Body of pancreas (tissue), 4 donors: ENCODE results near the gene TMEM9. TPM values are rescaled to one million over a fixed set of nuclear protein-coding genes. Genes with fewer than 3 reads are reported as not detected.
A peak's percentile ranks its signal among the peaks of the same experiment; 100 is the strongest.

Source experiments
- ATAC-seq: fragments of 150-250 bp; one replicate; pipeline ENCODE4 v1.9.1; 2016
- DNase-seq, 4 donors: peaks; one replicate each; pipeline ENCODE4 v3.0.0-alpha.2; 2019
- H3K27ac ChIP-seq, 4 donors: fragments of 200-600 bp; sonication (generic); 1 replicate in 3 of 4; 2 replicates in 1 of 4; pipeline versions ENCODE4 v1.5.1 to v1.6.1; 2016 to 2019; ENCODE audit warnings: mild to moderate bottlenecking in 1 of 4, mixed read lengths in 1 of 4, moderate library complexity in 1 of 4
- H3K27me3 ChIP-seq, 2 donors: fragments of 200-600 bp; sonication (generic); one replicate each; pipeline ENCODE4 v1.6.0; 2016; ENCODE audit warnings: mild to moderate bottlenecking in 1 of 2
- H3K36me3 ChIP-seq, 2 donors: fragments of 200-600 bp; sonication (generic); replicated peaks in 1 of 2; 2 replicates each; pipeline ENCODE4 v1.5.1; 2016; ENCODE audit warnings: low read depth in 2 of 2; ENCODE audit not compliant: insufficient read depth in 1 of 2
- H3K4me1 ChIP-seq: fragments of 200-600 bp; sonication (generic); one replicate; pipeline ENCODE4 v1.6.0; 2016
- H3K4me3 ChIP-seq, 2 donors: fragments of 200-600 bp; sonication (generic); 1 replicate in 1 of 2; 2 replicates in 1 of 2; pipeline ENCODE4 v1.5.1; 2016 to 2019
- H3K9me3 ChIP-seq, 3 donors: fragments of 200-600 bp; sonication (generic); 1 replicate in 2 of 3; 2 replicates in 1 of 3; pipeline ENCODE4 v1.5.1; 2016
- POLR2A ChIP-seq, 3 donors: fragments of 450-650 bp; IDR thresholded peaks; one replicate each; pipeline ENCODE4 v1.6.1; 2016; ENCODE audit warnings: antibody characterized with exemption in 3 of 3, mild to moderate bottlenecking in 2 of 3
- WGBS, 2 donors: methylation state at CpG; one replicate each; pipeline ENCODE4 v1.1.5; 2017; 5-methylcytosine and 5-hydroxymethylcytosine counted together
- intact Hi-C: fragments of 100-400 bp; cut with DNase I; formaldehyde crosslinking; loops from one replicate; pipeline ENCODE4 v1.15.1; 2023
- total RNA-seq, 2 donors: library from RNA; depleted of rRNA; stranded (reverse); fragments of >200 nt; gene quantifications; one replicate each; pipeline ENCODE4 v1.1.0, GENCODE V29; 2016
- TF ChIP-seq, protein P1 (sequence below), 7 experiments: fragments of 450-650 bp in 4 of 7; fragments of 200-600 bp in 3 of 7; sonication (generic) in 3 of 7; IDR thresholded peaks; one replicate each; pipeline ENCODE4 v1.5.1; 2016 to 2019; ENCODE audit warnings: antibody characterized with exemption in 7 of 7

Gene TMEM9
- total RNA-seq, 2 donors from 2014 or later = 56.6 to 70.5 TPM

DNA sequence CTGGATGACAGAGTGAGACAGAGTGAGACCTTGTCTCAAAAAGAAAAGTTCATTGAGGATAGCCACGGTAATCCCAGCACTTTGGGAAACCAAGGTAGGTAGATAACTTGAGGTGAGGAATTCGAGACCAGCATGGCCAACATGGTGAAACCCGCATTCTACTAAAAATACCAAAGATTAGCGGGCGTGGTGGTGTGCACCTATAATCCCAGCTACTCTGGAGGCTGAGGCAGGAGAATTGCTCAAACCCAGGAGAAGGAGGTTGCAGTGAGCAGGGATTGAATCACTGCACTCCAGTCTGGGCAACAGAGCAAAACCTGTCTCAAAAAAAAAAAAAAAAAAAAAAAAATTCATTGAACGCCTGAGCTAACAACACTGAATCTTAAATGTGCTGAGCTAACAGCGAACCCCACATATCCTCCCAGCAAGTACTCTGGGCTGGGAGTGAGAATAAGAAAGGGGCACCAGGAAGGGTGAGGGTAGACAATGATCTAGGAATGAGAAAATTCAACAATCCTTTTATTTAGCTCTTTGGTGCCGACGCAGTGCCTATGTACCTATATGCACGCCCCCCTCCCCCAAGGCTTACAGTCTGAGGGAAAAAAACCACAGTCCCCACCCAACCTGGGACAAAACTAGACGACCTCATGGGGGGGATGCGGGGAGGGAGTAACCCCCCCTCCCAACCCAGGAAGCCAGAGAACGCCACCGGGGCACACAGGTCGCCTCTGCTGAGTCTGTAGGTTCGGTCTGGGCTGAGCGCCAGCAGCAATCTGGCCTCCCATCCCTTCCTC, 40.6 kb downstream of the TMEM9 start:
- ATAC-seq (no peak), DNase-seq (no peak)
- no peak for TF ChIP-seq POLR2A (IDR thresholded peaks at IDR 0.05)
- Histone ChIP-seq H3K27ac (peak overlapping the region in 3 of 4 donors; percentile 5 to 89 (median 65)), H3K4me3 (no peak overlapping the region), H3K27me3 (no peaks in the 10 kb centered on the region), H3K9me3 (no peaks in the 10 kb centered on the region), H3K4me1 (peaks cover 16% of the 10 kb centered on the region), H3K36me3 (no peaks in the 10 kb centered on the region)
- 28 to 29% methylated on average over 17 of the region's 17 CpGs for WGBS, 2 donors
- intact Hi-C loops = no loop called here

DNA sequence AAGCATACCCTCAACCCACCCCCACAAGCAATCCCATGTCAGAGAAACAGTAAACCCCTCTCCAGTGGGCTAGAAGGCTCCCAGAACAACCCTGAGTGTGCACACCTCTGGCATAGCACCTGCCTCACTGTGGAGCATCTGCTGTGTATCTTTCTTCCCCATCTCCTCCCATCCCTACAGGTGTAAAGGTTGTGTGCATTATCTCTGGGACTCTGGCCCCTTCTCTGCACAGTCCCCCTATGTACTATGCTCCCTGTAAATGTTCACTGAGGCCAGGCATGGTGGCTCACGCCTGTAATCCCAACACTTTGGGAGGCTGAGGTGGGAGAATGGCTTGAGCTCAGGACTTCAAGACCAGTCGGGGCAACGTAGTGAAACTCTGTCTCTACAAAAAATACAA, 41.3 kb downstream of the TMEM9 start:
- H3K27ac ChIP-seq = no peak overlapping the region
- 71 to 83% methylated on average over 3 of the region's 3 CpGs for WGBS, 2 donors
- H3K9me3 ChIP-seq = no peaks in the 10 kb centered on the region
- intact Hi-C loops = no loop called here
- DNase-seq (no peak), ATAC-seq (no peak)
- no peaks in the 10 kb centered on the region for H3K27me3 ChIP-seq
- TF ChIP-seq POLR2A (IDR thresholded peaks at IDR 0.05) = no peak
- TF ChIP-seq, protein P1, sequence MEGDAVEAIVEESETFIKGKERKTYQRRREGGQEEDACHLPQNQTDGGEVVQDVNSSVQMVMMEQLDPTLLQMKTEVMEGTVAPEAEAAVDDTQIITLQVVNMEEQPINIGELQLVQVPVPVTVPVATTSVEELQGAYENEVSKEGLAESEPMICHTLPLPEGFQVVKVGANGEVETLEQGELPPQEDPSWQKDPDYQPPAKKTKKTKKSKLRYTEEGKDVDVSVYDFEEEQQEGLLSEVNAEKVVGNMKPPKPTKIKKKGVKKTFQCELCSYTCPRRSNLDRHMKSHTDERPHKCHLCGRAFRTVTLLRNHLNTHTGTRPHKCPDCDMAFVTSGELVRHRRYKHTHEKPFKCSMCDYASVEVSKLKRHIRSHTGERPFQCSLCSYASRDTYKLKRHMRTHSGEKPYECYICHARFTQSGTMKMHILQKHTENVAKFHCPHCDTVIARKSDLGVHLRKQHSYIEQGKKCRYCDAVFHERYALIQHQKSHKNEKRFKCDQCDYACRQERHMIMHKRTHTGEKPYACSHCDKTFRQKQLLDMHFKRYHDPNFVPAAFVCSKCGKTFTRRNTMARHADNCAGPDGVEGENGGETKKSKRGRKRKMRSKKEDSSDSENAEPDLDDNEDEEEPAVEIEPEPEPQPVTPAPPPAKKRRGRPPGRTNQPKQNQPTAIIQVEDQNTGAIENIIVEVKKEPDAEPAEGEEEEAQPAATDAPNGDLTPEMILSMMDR (IDR thresholded peaks at IDR 0.05) = no peak
- no peaks in the 10 kb centered on the region for H3K36me3 ChIP-seq
- H3K4me1 ChIP-seq = peaks cover 16% of the 10 kb centered on the region
- H3K4me3 ChIP-seq = no peak overlapping the region

DNA sequence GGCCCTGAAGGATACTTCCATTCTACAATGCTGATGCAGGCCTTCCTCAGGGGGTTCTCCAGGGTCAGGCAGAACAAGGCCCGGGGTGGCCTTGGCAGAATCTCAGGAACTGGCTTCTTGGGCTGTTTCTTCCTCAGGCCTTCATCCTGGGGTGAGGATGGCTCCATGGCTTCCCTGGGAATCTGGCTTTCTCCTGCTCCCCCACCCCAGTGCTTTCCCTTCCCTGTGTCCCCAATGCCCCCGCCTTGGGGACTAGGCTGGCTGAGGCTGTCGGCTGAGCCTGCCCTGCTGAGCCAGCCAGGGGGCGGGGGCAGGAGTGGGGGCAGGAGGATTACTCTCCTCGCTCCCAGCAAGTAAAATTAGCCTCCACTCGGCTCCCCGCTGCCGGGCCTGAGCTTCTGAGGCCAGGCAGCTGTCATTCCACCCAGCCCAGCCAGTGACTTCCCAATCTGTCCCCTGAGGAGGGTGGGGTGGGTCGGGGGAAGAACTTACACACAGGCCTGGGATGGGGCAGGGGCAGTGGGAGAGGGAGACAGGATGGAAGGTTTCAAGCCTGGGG, 42.0 kb downstream of the TMEM9 start, which contains the start of gene CACNA1S:
TSS of gene CACNA1S (minus strand) at position 254 of the 559 bp plus-strand sequence. CDS start at position 167, 87 bp downstream.
- TF ChIP-seq, protein P1 (IDR thresholded peaks at IDR 0.05) = no peak
- no peak for TF ChIP-seq POLR2A (IDR thresholded peaks at IDR 0.05)
- no peak for ATAC-seq
- no peak for DNase-seq
- Histone ChIP-seq H3K4me1 (peaks cover 16% of the 10 kb centered on the region), H3K27me3 (no peaks in the 10 kb centered on the region), H3K27ac (no peak within 1 kb of the TSS), H3K36me3 (no peaks in the 10 kb centered on the region), H3K4me3 (no peak within 1 kb of the TSS), H3K9me3 (no peaks in the 10 kb centered on the region)
- intact Hi-C loops = no loop called here
- 80 to 84% methylated on average over 1 to 3 of the region's 9 CpGs for WGBS, 2 donors

DNA sequence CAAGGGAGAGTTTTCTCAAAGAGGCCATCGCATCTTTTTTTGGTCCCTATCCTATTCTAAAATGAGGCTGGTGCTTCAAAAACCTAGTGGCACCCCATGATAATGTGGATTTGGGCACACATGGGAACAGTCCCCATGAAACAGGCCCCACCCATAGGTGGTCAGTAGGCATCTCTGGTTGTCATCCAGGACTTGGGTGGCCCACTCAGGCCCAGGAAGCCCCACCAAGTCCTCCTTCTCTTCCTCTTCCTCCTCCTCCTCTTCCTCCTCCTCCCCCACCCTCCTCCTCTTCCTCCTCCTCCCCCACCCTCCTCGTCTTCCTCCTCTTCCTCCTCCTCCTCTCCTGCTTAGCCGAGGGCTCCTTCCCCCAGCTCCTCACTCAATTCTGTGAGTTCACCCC, 42.6 kb downstream of the TMEM9 start:
- H3K27ac ChIP-seq = no peak overlapping the region
- no peaks in the 10 kb centered on the region for H3K36me3 ChIP-seq
- WGBS, 2 donors = 73 to 78% methylated on average over 2 to 3 of the region's 3 CpGs
- TF ChIP-seq, protein P1 (IDR thresholded peaks at IDR 0.05) = no peak
- TF ChIP-seq POLR2A (IDR thresholded peaks at IDR 0.05) = no peak
- H3K9me3 ChIP-seq = no peaks in the 10 kb centered on the region
- peaks cover 16% of the 10 kb centered on the region for H3K4me1 ChIP-seq
- no peak for DNase-seq
- H3K4me3 ChIP-seq = no peak overlapping the region
- no peaks in the 10 kb centered on the region for H3K27me3 ChIP-seq
- intact Hi-C loops = no loop called here
- ATAC-seq = no peak

DNA sequence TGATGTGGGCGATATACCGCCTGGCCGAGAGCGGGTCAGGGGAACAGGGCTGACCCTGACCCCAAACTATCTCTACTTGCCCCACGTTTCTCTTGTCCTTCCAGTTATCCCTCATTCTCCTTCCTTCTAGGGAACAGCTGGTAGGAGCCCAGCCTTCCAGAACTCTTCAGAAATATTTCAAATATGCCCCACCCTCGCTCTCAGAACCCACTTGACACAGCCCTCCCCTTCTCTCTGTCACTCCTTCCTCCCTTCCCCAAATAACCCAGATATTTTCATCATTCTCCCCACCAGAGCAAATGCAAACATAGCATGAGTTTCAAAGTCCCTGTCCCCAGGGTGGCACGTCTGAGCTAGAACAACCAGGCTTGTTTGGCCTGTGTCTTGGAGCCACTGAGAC, 43.1 kb downstream of the TMEM9 start:
- 87% methylated on average over 7 of the region's 7 CpGs for WGBS, 2 donors
- no peak overlapping the region for H3K27ac ChIP-seq
- H3K9me3 ChIP-seq = no peaks in the 10 kb centered on the region
- no peaks in the 10 kb centered on the region for H3K27me3 ChIP-seq
- ATAC-seq (no peak), DNase-seq (no peak)
- H3K36me3 ChIP-seq = no peaks in the 10 kb centered on the region
- peaks cover 16% of the 10 kb centered on the region for H3K4me1 ChIP-seq
- intact Hi-C loops = no loop called here
- H3K4me3 ChIP-seq = no peak overlapping the region
- TF ChIP-seq, protein P1 (IDR thresholded peaks at IDR 0.05) = no peak
- TF ChIP-seq POLR2A (IDR thresholded peaks at IDR 0.05) = no peak
